ENCODE data around the gene RTN4RL1.

The RTN4RL1 gene

DNA sequence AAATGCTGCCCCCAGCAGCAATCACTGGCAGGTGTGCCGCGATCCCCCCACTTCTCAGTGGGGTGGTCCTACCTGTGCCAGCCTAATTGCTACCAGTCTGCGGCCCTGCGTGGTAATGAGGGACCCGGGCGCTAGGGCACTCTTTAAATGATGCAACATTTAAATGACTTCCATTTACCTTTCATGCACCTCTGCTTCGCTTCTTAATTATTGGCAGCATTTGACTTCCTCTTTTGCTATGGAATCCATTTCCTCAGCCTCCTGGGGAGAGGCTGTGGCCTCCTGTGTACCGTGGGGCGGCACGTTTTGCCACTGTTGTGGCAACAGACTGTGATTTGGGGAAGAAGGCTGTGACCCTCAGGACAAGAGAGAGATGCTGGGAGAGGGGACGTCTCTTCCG lies 109.2 kb downstream of the RTN4RL1 start:
- TF ChIP-seq CTCF (conservative IDR thresholded peaks at IDR 0.05) (no peak), ZFX (IDR thresholded peaks at IDR 0.05) (no peak)
- H3K27ac ChIP-seq, result no peak overlapping the region

GRCh38 chr17:1914661-1915083 lies 110.5 kb downstream of the RTN4RL1 start:
- TF ChIP-seq CTCF (conservative IDR thresholded peaks at IDR 0.05) (no peak), ZFX (IDR thresholded peaks at IDR 0.05) (no peak)
- no peak overlapping the region for H3K27ac ChIP-seq

GRCh38 chr17:1913702-1914101 lies 111.4 kb downstream of the RTN4RL1 start:
- no peak overlapping the region for H3K27ac ChIP-seq
- TF ChIP-seq ZFX (IDR thresholded peaks at IDR 0.05), result no peak
- TF ChIP-seq CTCF (conservative IDR thresholded peaks at IDR 0.05), result no peak

- H3K27ac ChIP-seq, result no peak overlapping the region
- TF ChIP-seq CTCF (conservative IDR thresholded peaks at IDR 0.05) (no peak), ZFX (IDR thresholded peaks at IDR 0.05) (no peak)
These were observed 113.0 kb downstream of the RTN4RL1 start for GRCh38 chr17:1912146-1912545.

- no peak for TF ChIP-seq ZFX (IDR thresholded peaks at IDR 0.05)
- no peak for TF ChIP-seq CTCF (conservative IDR thresholded peaks at IDR 0.05)
- H3K27ac ChIP-seq, result no peak overlapping the region
These were observed 115.1 kb downstream of the RTN4RL1 start for GRCh38 chr17:1909985-1910384.

GRCh38 chr17:1908699-1909309 lies 116.3 kb downstream of the RTN4RL1 start:
- TF ChIP-seq CTCF (conservative IDR thresholded peaks at IDR 0.05) (peak; percentile 85), ZFX (IDR thresholded peaks at IDR 0.05) (no peak)
- H3K27ac ChIP-seq, result no peak overlapping the region

DNA sequence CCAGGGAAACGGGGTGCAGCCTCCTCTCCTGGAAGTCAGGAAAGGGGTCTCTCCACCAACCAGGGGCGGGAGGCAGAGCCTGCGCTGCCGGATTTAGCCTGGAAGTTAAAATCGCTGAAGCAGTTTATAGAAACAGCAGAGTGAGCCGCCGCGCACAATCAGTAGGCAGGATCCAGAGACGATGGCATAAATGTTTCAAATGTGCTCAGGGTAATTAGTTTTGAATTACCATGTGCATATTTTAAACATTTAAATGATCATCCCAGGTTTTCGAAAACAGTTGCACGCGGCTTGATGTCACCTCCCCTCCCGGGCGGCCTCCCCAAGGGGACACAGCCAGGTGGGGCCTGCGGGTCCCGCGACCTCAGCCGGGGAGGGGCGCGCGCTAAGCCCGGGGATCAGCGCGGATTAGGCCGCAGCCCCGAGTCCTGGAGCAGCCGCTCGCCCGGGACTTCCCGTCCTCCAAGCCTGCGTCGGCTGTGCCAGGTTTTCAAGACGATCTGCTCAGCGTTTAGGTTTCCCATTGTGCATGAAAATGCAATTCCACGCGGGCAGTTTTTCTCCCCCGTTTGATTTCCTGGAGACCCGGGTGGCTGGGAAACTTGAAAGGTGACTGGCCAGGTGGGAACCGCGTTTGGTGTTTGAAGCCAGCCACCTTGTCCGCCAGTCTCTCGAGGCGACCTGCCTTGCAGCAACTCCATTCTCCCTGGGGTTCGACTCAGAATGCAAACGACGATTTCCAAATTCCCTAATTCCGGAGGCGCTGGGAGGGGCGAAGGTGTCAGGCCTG lies 117.0 kb downstream of the RTN4RL1 start:
- no peak overlapping the region for H3K27ac ChIP-seq
- TF ChIP-seq CTCF (conservative IDR thresholded peaks at IDR 0.05) (no peak), ZFX (IDR thresholded peaks at IDR 0.05) (no peak)

All from C4-2B (cell line).